Stimulated activated CD8-positive, alpha-beta memory T cell treated with anti-CD3 and anti-CD28 coated beads, Interleukin-12 subunit alpha, Interleukin-12 subunit beta, amount 100 ng/mL, for 4 hours (primary cell): ENCODE data around the gene OPN3.

Experiments used
- DNase-seq: peaks from one replicate; pipeline ENCODE4 v3.0.0-alpha.2; 2020; ENCODE audit warnings: low read depth

The OPN3 gene

DNA sequence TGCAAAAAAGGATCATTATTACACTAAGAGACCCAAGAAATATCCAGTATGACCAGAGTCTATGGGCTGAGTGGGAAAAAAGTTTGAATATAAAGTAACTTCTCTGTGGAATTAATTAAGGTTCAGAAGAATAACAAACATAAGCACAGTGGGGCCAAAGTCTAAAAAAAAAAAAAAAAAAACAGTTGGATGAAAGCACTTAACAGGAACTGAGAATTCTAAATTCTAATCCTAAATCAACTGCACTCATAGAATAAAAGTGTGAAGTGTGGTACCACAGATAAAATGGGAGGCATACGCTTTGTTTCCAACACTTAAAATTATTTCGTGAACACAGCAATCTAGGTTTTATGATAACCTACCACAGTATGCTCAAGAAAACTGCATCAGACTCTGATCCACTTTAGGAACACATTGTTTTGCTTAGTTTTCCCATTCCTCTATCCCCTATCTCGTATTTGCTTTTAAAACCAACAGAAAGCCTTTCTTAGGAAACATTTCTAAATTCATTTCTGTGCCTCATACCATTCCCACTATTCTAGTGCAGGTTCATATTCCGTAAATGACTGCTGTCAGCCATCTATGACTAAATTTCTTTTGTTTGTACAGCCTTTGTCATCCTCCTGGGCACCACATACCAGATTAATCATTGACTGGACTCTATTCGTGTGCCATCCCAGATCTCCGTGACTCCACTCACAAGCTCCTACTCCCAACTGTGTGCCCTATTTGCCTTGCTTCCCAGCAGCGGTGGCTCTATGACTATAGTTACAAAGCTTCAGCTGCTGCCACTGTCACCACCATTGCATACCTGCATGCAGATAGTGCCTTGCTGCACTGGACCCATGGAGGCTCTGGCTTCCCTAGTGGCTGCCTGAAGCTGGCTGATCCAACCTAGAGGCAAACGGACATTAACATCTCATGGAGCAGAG is 24.9 kb downstream of the OPN3 start:
- no peak for DNase-seq

DNA sequence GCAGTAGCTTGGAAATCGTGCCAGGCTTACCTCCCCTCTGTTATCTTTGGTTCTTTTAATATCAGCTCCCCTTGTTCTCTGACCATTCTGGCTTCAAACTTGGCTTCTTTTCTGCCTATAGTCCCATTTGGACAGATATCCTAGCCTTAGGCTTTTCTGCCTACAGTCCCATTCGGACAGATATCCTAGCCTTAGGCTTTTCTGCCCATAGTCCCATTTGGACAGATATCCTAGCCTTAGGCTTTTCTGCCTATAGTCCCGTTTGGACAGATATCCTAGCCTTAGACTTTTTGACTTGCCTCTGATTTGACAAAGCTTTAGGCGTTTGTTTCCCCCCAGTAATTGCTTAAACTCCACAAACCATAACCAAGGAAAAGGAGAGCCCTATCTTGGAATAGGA is 25.6 kb downstream of the OPN3 start:
- DNase-seq, result no peak

- DNase-seq, result no peak
These were observed 26.0 kb downstream of the OPN3 start for GRCh38 chr1:241614144-241614543.

DNA sequence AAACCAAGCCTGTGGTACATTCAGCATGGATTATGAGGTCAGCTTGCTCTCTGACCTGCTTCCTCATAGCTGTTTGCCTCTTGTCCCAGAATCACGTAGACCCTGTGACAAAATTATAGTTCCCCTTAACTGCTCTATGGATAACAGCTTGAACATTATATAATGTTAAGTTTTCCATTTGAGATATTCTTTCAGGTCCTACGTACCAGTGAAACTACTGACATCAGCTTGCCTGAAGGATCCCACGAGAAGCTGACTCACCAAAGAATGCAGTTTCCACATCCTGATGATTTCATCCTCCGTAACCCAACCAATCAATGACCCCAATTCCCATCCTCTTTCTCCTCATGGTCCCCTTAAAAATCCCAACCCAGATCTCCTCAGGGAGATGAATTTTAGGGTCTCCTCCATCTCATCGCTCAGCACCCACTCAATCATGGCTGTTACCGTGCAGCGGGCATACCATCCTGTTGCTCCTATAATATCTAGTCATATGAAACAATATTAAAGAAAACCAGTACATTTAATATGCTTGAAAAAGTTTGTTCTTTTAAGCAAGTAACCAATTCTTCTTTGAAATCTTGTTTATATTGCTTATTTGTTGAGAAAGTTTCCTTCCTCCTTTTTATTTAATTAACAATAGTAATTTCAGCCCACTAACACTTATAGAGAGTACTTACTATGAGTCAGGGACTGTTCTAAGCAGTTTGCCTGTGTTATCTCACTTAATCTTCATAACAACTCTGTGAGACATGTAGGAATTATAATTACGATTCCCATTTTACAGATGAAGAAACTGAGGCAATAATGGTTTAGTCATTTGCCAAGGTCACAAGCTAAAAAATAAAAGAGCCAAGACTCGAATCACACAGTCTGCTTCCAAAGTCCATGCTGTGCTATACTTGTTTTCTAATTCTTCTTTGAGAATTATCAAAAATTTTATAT is 27.4 kb downstream of the OPN3 start:
- DNase-seq, result no peak

DNA sequence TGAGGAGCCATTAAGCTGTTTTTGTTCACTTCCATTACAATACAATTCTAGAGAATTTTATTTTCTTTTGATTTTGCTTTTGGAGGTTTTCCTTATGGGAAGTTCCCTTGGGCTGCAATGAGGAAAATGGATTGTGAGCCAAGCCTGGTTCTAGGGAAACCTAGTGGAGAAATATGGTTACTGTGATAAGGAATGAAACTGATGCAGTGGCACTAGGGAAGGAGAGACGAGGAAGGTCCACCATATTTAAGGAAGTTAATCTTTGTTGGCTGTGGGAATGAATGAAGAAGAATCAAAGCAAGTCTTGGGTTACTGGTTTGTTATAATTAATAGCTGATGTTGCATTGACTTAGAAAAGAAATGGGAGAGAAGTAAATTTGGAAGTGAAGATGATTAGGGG is 28.4 kb downstream of the OPN3 start:
- no peak for DNase-seq

DNA sequence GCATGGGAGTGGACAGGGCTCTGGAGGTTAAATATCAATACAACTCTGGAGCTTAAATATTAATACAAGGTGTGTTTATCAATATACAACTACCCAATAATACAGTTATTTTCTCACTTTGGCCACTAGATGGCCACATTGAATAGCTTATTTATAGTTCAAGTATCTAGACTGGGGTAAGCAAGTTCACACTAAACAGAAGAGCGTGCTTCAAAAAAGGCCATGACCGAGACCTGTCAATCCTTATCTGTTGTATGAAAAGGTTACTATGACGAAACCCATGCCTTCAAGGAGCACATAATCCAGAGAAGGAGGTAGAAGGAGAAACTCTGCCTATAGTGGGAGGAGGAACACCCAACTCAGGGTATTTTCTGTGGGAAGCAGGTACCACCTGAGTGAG is 29.1 kb downstream of the OPN3 start:
- DNase-seq, result no peak

GRCh38 chr1:241610056-241610815 is 29.9 kb downstream of the OPN3 start:
- DNase-seq, result no peak

- DNase-seq, result no peak
These were observed 31.7 kb downstream of the OPN3 start for GRCh38 chr1:241608379-241609033.

DNA sequence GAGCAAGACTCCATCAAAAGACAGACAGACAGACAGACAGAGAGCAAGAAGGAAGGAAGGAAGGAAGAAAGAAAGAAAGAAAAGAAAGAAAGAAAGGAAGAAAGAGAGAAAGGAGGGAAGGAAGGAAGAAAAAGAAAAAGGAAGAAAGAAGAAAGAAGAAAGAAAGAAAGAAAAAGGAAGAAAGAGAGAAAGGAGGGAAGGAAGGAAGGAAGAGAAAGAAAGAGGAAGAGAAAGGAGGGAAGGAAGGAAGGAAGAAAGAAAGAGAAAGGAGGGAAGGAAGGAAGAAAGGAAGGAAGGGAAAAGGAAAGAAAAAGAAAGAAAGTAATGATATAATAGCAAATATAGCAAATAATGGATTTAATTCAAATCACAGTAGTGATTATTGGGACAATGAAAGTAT is 32.7 kb downstream of the OPN3 start:
- DNase-seq, result no peak

DNA sequence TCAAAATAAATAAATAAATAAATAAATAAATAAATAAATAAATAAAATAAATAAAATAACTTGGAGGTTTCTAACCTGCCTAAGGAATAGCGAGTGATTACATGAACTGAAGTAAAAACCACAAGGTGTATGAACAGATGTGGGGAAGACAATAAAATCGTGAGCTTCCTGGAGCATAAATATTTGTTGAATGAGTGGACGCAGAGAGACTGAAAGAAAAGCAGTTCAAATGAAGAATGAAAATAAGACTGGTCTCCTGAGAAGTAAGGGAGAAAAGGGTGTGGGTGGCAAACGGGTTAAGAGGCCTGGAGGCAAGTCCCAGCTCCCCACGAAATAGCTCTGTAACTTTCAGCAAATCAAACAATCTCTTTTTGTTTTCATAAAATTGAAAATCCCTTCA is 33.6 kb downstream of the OPN3 start:
- no peak for DNase-seq

- DNase-seq, result no peak
These were observed 34.9 kb downstream of the OPN3 start for GRCh38 chr1:241605146-241605805.

- no peak for DNase-seq
These were observed 36.4 kb downstream of the OPN3 start for GRCh38 chr1:241603731-241604245.

- no peak for DNase-seq
These were observed 39.7 kb downstream of the OPN3 start for GRCh38 chr1:241600496-241600901.

- no peak for DNase-seq
These were observed 41.9 kb downstream of the OPN3 start for GRCh38 chr1:241598249-241598648.

GRCh38 chr1:241596633-241597032 is 43.5 kb downstream of the OPN3 start:
- DNase-seq, result no peak

GRCh38 chr1:241593186-241593585 is 47.0 kb downstream of the OPN3 start:
- no peak for DNase-seq

GRCh38 chr1:241592273-241592958 is 47.8 kb downstream of the OPN3 start:
- DNase-seq, result no peak

DNA sequence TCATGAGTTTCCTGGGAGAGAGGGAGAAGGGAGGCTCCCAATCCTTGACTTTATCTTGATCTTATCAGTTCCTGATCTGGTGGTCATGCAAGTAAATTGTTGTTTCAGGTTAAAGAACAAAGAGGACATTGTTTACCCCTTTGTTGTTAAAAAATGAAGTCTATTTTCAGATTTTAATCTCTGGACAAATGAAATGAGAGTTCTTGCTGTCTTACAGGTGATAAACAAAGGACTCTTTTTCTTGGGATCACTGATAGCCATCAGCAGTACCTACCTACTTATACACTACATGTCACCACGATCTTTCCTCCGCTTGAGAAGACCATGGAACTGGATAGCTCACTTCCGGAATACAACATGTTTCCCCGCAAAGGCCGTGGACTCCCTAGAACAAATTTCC is 48.4 kb downstream of the OPN3 start:
- no peak for DNase-seq

DNA sequence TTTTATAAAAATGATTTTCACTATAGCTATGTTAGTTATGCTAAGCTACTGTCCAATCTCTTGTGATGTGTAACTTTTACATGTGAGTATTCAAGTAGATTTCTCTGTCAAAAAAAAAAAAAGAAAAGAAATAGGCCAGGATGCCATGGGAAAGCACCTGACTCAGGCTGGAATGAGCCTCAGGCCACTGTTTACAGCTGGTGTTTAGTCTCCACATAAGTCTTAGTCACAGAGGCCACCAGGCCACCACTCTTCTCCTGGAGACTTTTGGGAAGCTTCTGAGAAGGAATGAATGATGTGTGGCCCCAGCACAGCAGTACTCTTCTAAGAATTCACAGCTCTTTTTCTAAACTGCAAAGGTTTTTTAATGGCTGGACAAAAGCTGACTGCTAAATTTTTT is 48.9 kb downstream of the OPN3 start:
- DNase-seq, result no peak

DNA sequence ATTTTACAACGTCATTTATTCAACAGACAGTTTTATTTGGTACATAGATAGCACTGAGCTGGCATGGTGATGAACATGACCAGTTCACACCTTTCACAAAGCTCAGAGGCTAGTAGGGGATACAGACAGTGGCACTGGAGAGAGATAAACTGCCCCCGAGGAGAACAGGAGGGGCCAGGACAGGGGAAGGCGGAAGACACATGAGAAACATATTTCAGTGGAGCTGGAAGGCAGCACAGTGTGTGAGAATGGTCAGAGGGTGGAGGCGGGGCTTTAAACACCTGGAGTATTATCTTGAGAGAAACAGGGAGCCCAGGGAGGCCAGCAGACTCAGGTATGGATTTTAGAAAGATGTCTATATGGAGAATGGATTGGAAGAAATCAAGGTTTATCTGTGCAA is 49.5 kb downstream of the OPN3 start:
- no peak for DNase-seq
